ENCODE data around the gene FSTL5.

GRCh38 chr4:161595230-161595771 lies 568.5 kb downstream of the FSTL5 start:
- TF ChIP-seq EP300 (IDR thresholded peaks at IDR 0.05; ENCODE audit: borderline replicate concordance in 1 of 2, control insufficient read depth in 1 of 2, low read depth in 2 of 2, low read length in 2 of 2) (no peak), TAF1 (IDR thresholded peaks at IDR 0.05; ENCODE audit: borderline replicate concordance, low read depth, low read length) (no peak), CHD2 (IDR thresholded peaks at IDR 0.05; ENCODE audit: borderline replicate concordance, low read depth, low read length) (no peak), NFIC (IDR thresholded peaks at IDR 0.05; ENCODE audit: low read depth, low read length) (no peak), CTCF (IDR thresholded peaks at IDR 0.05 in 2 of 3, conservative IDR thresholded peaks at IDR 0.05 in 1 of 3; ENCODE audit: control insufficient read depth in 2 of 3, extremely low read depth in 1 of 3, insufficient read depth in 1 of 3, low read depth in 3 of 3, low read length in 3 of 3) (no peak), NR2C2 (IDR thresholded peaks at IDR 0.05; ENCODE audit: borderline replicate concordance, control insufficient read depth, insufficient read length, low read depth) (no peak), FOXK2 (IDR thresholded peaks at IDR 0.05) (no peak), STAT1 (conservative IDR thresholded peaks at IDR 0.05) (no peak), POLR2AphosphoS2 (IDR thresholded peaks at IDR 0.05; ENCODE audit: low read depth, low read length) (no peak), USF1 (IDR thresholded peaks at IDR 0.05; ENCODE audit: borderline replicate concordance, extremely low read length, insufficient read depth, low read depth, low read length) (no peak)

Measured in GM12878 (cell line).